GM12875 (cell line): ENCODE results near the gene MAFF.
A peak's percentile ranks its signal among the peaks of the same experiment; 100 is the strongest.

ENCODE experiments used
- H3K4me3 ChIP-seq: one replicate; pipeline ENCODE4 v1.5.1; 2011; ENCODE audit warnings: low read depth, low read length, control low read depth
- CTCF ChIP-seq: IDR thresholded peaks from 2 replicates; pipeline ENCODE4 v1.5.1; 2011; ENCODE audit warnings: low read depth, mild to moderate bottlenecking, control low read depth, inconsistent platforms, low read length, moderate library complexity, borderline replicate concordance; ENCODE audit not compliant: insufficient read depth

The MAFF gene

GRCh38 chr22:38213990-38214301 is 12.2 kb downstream of the MAFF start:
- H3K4me3 ChIP-seq, result peak overlapping the region; percentile 57
- no peak for TF ChIP-seq CTCF

DNA sequence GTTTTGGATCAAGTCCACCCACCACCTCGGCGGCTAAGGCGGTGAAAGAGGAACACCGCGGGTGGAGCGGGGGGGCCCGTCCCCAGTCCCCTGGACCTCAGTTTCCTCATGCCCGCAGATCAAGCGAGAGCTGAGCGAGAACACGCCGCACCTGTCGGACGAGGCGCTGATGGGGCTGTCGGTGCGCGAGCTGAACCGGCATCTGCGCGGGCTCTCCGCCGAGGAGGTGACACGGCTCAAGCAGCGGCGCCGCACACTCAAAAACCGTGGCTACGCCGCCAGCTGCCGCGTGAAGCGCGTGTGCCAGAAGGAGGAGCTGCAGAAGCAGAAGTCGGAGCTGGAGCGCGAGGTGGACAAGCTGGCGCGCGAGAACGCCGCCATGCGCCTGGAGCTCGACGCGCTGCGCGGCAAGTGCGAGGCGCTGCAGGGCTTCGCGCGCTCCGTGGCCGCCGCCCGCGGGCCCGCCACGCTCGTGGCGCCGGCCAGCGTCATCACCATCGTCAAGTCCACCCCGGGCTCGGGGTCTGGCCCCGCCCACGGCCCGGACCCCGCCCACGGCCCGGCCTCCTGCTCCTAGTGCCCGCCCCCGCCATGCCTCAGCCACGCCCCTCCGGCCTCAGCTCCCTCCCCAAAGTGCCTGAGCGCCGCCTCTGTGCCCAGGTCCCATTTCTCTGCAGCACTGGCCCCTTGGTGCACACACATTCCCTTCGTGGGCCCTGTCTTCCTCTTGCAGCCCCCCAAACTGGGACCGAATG is 12.7 kb downstream of the MAFF start:
- TF ChIP-seq CTCF, result 0 out of 2 replicates have a peak, but pooled peaks have one; percentile 31
- peak overlapping the region; percentile 57 for H3K4me3 ChIP-seq

- TF ChIP-seq CTCF, result no peak
- H3K4me3 ChIP-seq, result no peak overlapping the region
Measured at GRCh38 chr22:38215156-38216038, 13.6 kb downstream of the MAFF start.

DNA sequence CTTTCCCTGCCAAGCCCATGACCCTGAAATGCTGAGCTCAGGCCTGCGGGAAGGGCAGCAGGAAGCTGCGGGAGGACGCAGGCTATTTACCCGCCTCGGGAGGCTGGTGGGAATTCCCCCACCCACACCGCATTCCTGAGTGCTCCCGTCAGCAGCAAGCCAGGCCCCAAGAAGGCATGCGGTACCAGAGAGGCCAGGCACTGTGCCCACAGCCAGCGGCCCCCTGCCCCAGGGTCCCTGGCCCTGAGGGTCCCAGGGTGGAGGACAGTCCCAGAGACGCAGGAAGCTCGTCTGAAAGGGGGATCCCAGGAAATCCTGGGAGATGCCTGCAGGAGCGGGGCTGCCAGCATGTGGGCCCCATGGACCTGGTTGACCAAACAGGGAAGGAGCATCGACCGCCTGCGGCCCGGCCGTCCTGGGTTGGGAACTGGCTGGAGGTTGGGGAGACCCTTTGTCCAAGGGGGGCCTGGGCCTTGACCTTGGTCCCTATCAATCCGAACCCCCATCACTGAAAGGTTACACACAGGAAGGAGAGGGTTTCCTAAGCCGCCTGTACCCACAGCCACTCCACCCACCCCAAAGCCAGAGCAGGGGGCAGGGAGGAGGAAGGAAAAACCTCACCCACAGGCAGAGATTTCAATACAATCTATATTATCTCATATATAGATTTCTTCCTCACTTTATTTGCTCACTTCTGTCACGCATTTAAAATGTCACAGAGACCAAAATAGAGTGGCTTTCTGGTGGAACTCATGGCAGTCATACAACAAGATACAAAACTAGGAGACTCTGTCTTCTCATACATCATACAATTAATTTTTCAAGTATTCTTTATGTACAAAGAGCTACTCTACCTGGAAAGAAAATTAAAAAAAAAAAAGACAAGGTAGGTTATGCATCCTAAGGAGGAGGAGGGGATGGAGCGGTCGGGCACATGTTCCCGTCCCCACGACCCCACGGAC is 17.1 kb downstream of the MAFF start:
- no peak for TF ChIP-seq CTCF
- no peak overlapping the region for H3K4me3 ChIP-seq

DNA sequence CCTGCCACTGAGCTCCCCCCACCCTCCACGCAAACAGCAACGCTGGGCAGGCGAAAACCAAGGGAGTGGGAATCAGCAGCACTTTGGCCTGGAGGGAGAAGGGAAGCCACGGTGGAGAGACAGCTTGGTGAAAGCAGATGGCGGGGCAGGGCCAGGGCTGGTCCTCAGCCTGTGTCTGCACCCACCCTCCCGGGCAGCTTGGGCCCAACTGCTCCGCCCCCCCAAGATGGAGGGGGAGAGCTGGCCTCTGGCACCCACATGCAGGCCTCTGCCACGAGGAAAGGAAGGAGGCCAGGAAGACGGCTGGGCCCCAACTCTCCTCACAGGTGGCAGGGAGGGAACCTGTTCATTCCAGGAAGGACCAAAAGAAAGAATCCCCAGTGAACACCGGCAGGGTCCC is 17.8 kb downstream of the MAFF start:
- TF ChIP-seq CTCF, result no peak
- no peak overlapping the region for H3K4me3 ChIP-seq

- TF ChIP-seq CTCF, result no peak
- H3K4me3 ChIP-seq, result no peak overlapping the region
Measured at GRCh38 chr22:38220163-38220562, 18.4 kb downstream of the MAFF start.
